Liver (tissue), 9 donors: Measurements from ENCODE around the gene GRID1. TPM values are rescaled to one million over a fixed set of nuclear protein-coding genes. Genes with fewer than 3 reads are reported as not detected.

Experiments
- DNase-seq: peaks from one replicate; pipeline ENCODE4 v3.0.0-alpha.2; 2017; ENCODE audit warnings: low spot score
- H3K27ac ChIP-seq, 2 donors: one replicate each; pipeline ENCODE4 v1.7.0; 2013; ENCODE audit warnings: inconsistent platforms in 2 of 2, low read length in 2 of 2, control low read depth in 1 of 2, low read depth in 1 of 2, mild to moderate bottlenecking in 1 of 2
- H3K27me3 ChIP-seq, 4 donors: one replicate each; pipeline versions ENCODE4 v1.6.1 to v1.7.0; 2013; ENCODE audit warnings: low read length in 3 of 4, inconsistent platforms in 1 of 4, mild to moderate bottlenecking in 1 of 4, moderate library complexity in 1 of 4; ENCODE audit not compliant: control insufficient read depth in 4 of 4, insufficient read depth in 4 of 4
- H3K36me3 ChIP-seq, 4 donors: one replicate each; pipeline versions ENCODE4 v1.6.1 to v1.7.0; 2013; ENCODE audit warnings: low read length in 3 of 4, mild to moderate bottlenecking in 3 of 4, low read depth in 1 of 4, moderate library complexity in 1 of 4; ENCODE audit not compliant: control insufficient read depth in 4 of 4, insufficient read depth in 3 of 4
- H3K4me1 ChIP-seq, 4 donors: one replicate each; pipeline versions ENCODE4 v1.6.1 to v1.7.0; 2013; ENCODE audit warnings: low read length in 3 of 4, mild to moderate bottlenecking in 3 of 4, moderate library complexity in 1 of 4; ENCODE audit not compliant: control insufficient read depth in 4 of 4, insufficient read depth in 4 of 4
- H3K4me3 ChIP-seq, 3 donors: one replicate each; pipeline versions ENCODE4 v1.6.1 to v1.7.0; 2013; ENCODE audit warnings: low read length in 3 of 3, control low read depth in 1 of 3, low read depth in 1 of 3, mild to moderate bottlenecking in 1 of 3
- H3K9ac ChIP-seq, 2 donors: one replicate each; pipeline ENCODE4 v1.7.0; 2013; ENCODE audit warnings: low read length in 2 of 2, mild to moderate bottlenecking in 2 of 2, moderate library complexity in 2 of 2, control low read depth in 1 of 2, low read depth in 1 of 2
- H3K9me3 ChIP-seq, 4 donors: one replicate each; pipeline versions ENCODE4 v1.6.1 to v1.7.0; 2013; ENCODE audit warnings: low read length in 3 of 4; ENCODE audit not compliant: control insufficient read depth in 4 of 4
- FOXA1 ChIP-seq: IDR thresholded peaks from 2 replicates; pipeline ENCODE4 v1.6.1; 2016; ENCODE audit warnings: antibody characterized with exemption
- FOXA2 ChIP-seq: IDR thresholded peaks from 2 replicates; pipeline ENCODE4 v1.6.1; 2016; ENCODE audit warnings: antibody characterized with exemption
- GABPA ChIP-seq, 2 donors: IDR thresholded peaks in 1 of 2; conservative IDR thresholded peaks in 1 of 2; 2 replicates each; pipeline ENCODE4 v1.6.1; 2016; ENCODE audit warnings: antibody characterized with exemption in 2 of 2, mild to moderate bottlenecking in 1 of 2, moderate library complexity in 1 of 2
- HNF4A ChIP-seq, 2 donors: conservative IDR thresholded peaks; 2 replicates each; pipeline ENCODE4 v1.6.1; 2016; ENCODE audit warnings: antibody characterized with exemption in 2 of 2, mild to moderate bottlenecking in 2 of 2
- HNF4G ChIP-seq: IDR thresholded peaks from 2 replicates; pipeline ENCODE4 v1.6.1; 2016; ENCODE audit warnings: antibody characterized with exemption
- MAX ChIP-seq: IDR thresholded peaks from 2 replicates; pipeline ENCODE4 v1.6.1; 2016; ENCODE audit warnings: antibody characterized with exemption
- NR2F2 ChIP-seq: IDR thresholded peaks from 2 replicates; pipeline ENCODE4 v1.6.1; 2016; ENCODE audit warnings: antibody characterized with exemption
- RAD21 ChIP-seq, 2 donors: IDR thresholded peaks; 2 replicates each; pipeline ENCODE4 v1.6.1; 2016; ENCODE audit warnings: antibody characterized with exemption in 2 of 2, mild to moderate bottlenecking in 2 of 2
- REST ChIP-seq: IDR thresholded peaks from 2 replicates; pipeline ENCODE4 v1.6.1; 2016; ENCODE audit warnings: antibody characterized with exemption, mild to moderate bottlenecking
- RXRA ChIP-seq, 2 donors: IDR thresholded peaks; 2 replicates each; pipeline ENCODE4 v1.6.1; 2017 to 2018; ENCODE audit warnings: antibody characterized with exemption in 2 of 2, mild to moderate bottlenecking in 1 of 2
- SP1 ChIP-seq: IDR thresholded peaks from 2 replicates; pipeline ENCODE4 v1.6.1; 2018; ENCODE audit warnings: antibody characterized with exemption, mild to moderate bottlenecking
- TAF1 ChIP-seq: conservative IDR thresholded peaks from 2 replicates; pipeline ENCODE4 v1.6.1; 2016; ENCODE audit warnings: antibody characterized with exemption, mild to moderate bottlenecking
- YY1 ChIP-seq: IDR thresholded peaks from 2 replicates; pipeline ENCODE4 v1.6.1; 2016; ENCODE audit warnings: antibody characterized with exemption, mild to moderate bottlenecking
- ZBTB33 ChIP-seq: IDR thresholded peaks from 2 replicates; pipeline ENCODE4 v1.6.1; 2016; ENCODE audit warnings: antibody characterized with exemption
- WGBS: extraction: QIAGEN DNeasy Blood & Tissue Kit; methylation state at CpG from one replicate; pipeline ENCODE4 v1.1.7; 2013; 5-methylcytosine and 5-hydroxymethylcytosine counted together
- polyA plus RNA-seq, 2 donors: library from polyadenylated mRNA; stranded (reverse) in 1 of 2; unstranded in 1 of 2; fragments of 200-250 nt in 1 of 2; fragments of >200 nt in 1 of 2; fragmentation: Nextera tagmentation in 1 of 2; extraction: Ambion mirVana in 1 of 2; gene quantifications; one replicate each; pipeline versions ENCODE4 v1.2.1 to v1.2.3, GENCODE V29; 2013 to 2015
- total RNA-seq, 2 donors: library from RNA; depleted of rRNA; stranded (reverse); fragments of >200 nt; gene quantifications; one replicate each; pipeline ENCODE4 v1.2.3, GENCODE V29; 2014
- TF ChIP-seq, protein P1 (sequence below): IDR thresholded peaks from 2 replicates; pipeline ENCODE4 v1.6.1; 2016; ENCODE audit warnings: antibody characterized with exemption
- TF ChIP-seq, protein P2 (sequence below): fragments of 150-350 bp; IDR thresholded peaks from 2 replicates; pipeline ENCODE4 v1.5.1; 2017; ENCODE audit warnings: improper control_type of control experiment, low read depth, low read length; ENCODE audit not compliant: missing input control
- donor health status: healthy.
- donor health status: healthy.
- donor health status: healthy.
- donor health status: healthy.
- donor health status: healthy.

Gene GRID1
- total and polyA plus RNA-seq, 4 donors = 0.09 to 0.17 (median 0.14) TPM; not detected in 1

- WGBS = 25% methylated on average over 29 of the region's 29 CpGs
- DNase-seq = no peak
- TF ChIP-seq, protein P1, sequence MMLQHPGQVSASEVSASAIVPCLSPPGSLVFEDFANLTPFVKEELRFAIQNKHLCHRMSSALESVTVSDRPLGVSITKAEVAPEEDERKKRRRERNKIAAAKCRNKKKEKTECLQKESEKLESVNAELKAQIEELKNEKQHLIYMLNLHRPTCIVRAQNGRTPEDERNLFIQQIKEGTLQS = no peak
- no peak for TF ChIP-seq RAD21 (IDR thresholded peaks at IDR 0.05)
- TF ChIP-seq HNF4A (conservative IDR thresholded peaks at IDR 0.05) = no peak
- TF ChIP-seq MAX = no peak
- no peak for TF ChIP-seq GABPA (IDR thresholded peaks at IDR 0.05 in 1 of 2, conservative IDR thresholded peaks at IDR 0.05 in 1 of 2)
- no peak for TF ChIP-seq NR2F2
- TF ChIP-seq HNF4G = no peak
- no peak for TF ChIP-seq YY1
- TF ChIP-seq REST = no peak
- Histone ChIP-seq H3K36me3 (no peaks in the 10 kb centered on the region), H3K9me3 (no peaks in the 10 kb centered on the region), H3K9ac (no peak overlapping the region), H3K4me1 (peaks cover 0 to 11% (median under 1%) of the 10 kb centered on the region in 4 donors), H3K4me3 (no peak overlapping the region), H3K27ac (no peak overlapping the region), H3K27me3 (peaks cover 0 to 3% (median 0%) of the 10 kb centered on the region in 4 donors)
Measured at GRCh38 chr10:86262688-86263181, 103.9 kb downstream of the GRID1 start.

- 51% methylated on average over 14 of the region's 14 CpGs for WGBS
- no peak for DNase-seq
- Histone ChIP-seq H3K36me3 (no peaks in the 10 kb centered on the region), H3K27me3 (peaks cover 0 to 3% (median 0%) of the 10 kb centered on the region in 4 donors), H3K9ac (no peak overlapping the region), H3K27ac (no peak overlapping the region), H3K9me3 (no peaks in the 10 kb centered on the region), H3K4me1 (peaks cover 0 to 11% (median under 1%) of the 10 kb centered on the region in 4 donors), H3K4me3 (no peak overlapping the region)
- peak; percentile 12 to 40 for TF ChIP-seq RAD21 (IDR thresholded peaks at IDR 0.05)
- no peak for TF ChIP-seq NR2F2
- no peak for TF ChIP-seq GABPA (IDR thresholded peaks at IDR 0.05 in 1 of 2, conservative IDR thresholded peaks at IDR 0.05 in 1 of 2)
- no peak for TF ChIP-seq FOXA1
- TF ChIP-seq HNF4G = no peak
- no peak for TF ChIP-seq YY1
- TF ChIP-seq TAF1 = no peak
- no peak for TF ChIP-seq FOXA2
- TF ChIP-seq, protein P1 = no peak
- TF ChIP-seq ZBTB33 = no peak
- no peak for TF ChIP-seq REST
- no peak for TF ChIP-seq SP1
- TF ChIP-seq, protein P2, sequence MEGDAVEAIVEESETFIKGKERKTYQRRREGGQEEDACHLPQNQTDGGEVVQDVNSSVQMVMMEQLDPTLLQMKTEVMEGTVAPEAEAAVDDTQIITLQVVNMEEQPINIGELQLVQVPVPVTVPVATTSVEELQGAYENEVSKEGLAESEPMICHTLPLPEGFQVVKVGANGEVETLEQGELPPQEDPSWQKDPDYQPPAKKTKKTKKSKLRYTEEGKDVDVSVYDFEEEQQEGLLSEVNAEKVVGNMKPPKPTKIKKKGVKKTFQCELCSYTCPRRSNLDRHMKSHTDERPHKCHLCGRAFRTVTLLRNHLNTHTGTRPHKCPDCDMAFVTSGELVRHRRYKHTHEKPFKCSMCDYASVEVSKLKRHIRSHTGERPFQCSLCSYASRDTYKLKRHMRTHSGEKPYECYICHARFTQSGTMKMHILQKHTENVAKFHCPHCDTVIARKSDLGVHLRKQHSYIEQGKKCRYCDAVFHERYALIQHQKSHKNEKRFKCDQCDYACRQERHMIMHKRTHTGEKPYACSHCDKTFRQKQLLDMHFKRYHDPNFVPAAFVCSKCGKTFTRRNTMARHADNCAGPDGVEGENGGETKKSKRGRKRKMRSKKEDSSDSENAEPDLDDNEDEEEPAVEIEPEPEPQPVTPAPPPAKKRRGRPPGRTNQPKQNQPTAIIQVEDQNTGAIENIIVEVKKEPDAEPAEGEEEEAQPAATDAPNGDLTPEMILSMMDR = peak; percentile 5
- TF ChIP-seq RXRA (IDR thresholded peaks at IDR 0.05) = no peak
Measured at GRCh38 chr10:86261941-86262687, 104.5 kb downstream of the GRID1 start.
